GM10266 (cell line): ENCODE measurements around the gene SLC44A1.
A peak's percentile ranks its signal among the peaks of the same experiment; 100 is the strongest.

Experiments used
- DNase-seq: peaks from one replicate; pipeline ENCODE4 v3.0.0; 2012; ENCODE audit errors: extremely low spot score
- CTCF ChIP-seq: IDR thresholded peaks from 2 replicates; pipeline ENCODE4 v1.5.1; 2012; ENCODE audit warnings: mild to moderate bottlenecking, low read depth; ENCODE audit not compliant: control insufficient read depth, insufficient read depth; ENCODE audit errors: missing control alignments

The SLC44A1 gene

DNA sequence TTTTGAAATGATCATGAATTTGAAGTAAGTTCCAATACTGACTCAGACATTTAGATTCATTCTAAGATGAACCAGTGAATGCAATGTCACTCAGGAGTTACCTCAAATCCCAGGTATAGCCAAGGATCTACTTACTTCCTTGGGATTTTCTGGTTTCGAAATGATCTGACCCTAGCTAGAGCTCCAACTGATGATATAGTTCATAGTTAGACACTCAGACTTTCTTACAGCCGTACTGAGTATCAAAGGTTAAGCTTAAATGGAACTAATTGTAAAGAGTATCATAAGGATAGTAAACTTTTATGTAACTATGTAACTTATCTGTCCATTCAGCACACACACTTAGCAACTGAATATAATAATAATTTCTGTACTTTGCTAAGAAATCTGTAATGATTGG is 119.4 kb downstream of the SLC44A1 start:
- TF ChIP-seq CTCF: no peak
- DNase-seq: no peak

- TF ChIP-seq CTCF: no peak
- DNase-seq: no peak
Observed at GRCh38 chr9:105369911-105370310, 125.5 kb downstream of the SLC44A1 start.

GRCh38 chr9:105373723-105374122 is 129.3 kb downstream of the SLC44A1 start:
- no peak for DNase-seq
- TF ChIP-seq CTCF: no peak

- no peak for TF ChIP-seq CTCF
- no peak for DNase-seq
Observed at GRCh38 chr9:105375323-105375722, 130.9 kb downstream of the SLC44A1 start.

DNA sequence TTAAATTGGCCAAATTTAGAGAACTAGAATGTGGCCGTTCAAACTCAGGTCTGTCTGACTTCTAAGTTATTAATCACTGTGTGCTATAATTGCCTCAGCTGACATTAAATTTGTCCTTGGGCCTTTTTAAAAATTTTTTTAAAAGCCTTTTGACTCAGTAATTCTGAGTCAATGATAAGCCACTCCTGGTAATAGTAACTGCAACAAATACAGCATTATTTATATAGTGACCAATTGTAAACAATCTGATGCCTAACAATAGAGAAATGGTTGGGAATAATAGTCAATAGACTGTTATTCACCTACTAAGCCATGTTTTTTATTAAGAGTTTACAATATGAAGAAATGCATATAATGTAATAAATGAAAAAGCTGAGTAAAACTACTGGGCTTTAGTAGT is 132.4 kb downstream of the SLC44A1 start:
- DNase-seq: no peak
- TF ChIP-seq CTCF: no peak

- TF ChIP-seq CTCF: no peak
- DNase-seq: peak; percentile 54
Observed at GRCh38 chr9:105385381-105385985, 141.0 kb downstream of the SLC44A1 start.

DNA sequence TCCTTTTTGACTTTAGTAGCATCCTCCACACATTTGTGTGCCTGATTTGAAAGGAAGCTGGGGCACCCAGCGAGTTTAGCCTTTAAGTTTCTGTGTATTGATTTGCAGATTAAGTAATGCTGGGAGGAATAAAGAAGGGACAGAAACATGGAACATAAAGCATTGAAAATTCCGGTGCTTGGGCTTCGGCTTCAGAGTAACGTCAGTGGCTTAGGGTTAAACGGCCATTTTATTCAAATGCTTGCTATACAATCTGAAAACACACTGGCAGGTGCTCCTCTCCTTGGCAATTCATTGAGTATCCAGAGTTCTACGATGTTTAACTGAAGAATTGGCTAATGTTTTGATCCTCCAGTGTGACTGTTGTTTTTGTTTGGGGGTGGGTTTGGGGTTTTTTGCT is 145.3 kb downstream of the SLC44A1 start:
- no peak for DNase-seq
- no peak for TF ChIP-seq CTCF
